HepG2 (cell line): ENCODE data around the gene PIP5K1C. TPM values are rescaled to one million over a fixed set of nuclear protein-coding genes. Genes with fewer than 3 reads are reported as not detected.

Experiments
- ATAC-seq: fragments of 200-7000 bp; cut with Tn5 transposase; 3 replicates; pipeline ENCODE4 v1.9.1; 2020; ENCODE audit warnings: mild to moderate bottlenecking, moderate library complexity
- BruUV-seq: library from RNA; stranded (reverse); fragments of 400-500 nt; replicated peaks from 2 replicates; lab custom pipeline; 2021; lab: Mats Ljungman, UMichigan
- CTCF ChIA-PET: fragments of 300-600 bp; formaldehyde crosslinking; extraction: SDS; loops from one replicate; lab custom pipeline; 2021; ENCODE audit warnings: low total read pairs, inconsistent platforms, low intra/inter-chr PET ratio; lab: Yijun Ruan, JAX
- POLR2A ChIA-PET: fragments of 350-600 bp; sonication (Branson Sonifier 250); formaldehyde crosslinking; loops from one replicate; lab custom pipeline; 2020; ENCODE audit warnings: antibody characterized with exemption, inconsistent platforms; lab: Yijun Ruan, JAX
- DNase-seq: peaks from one replicate; pipeline ENCODE4 v3.0.0-alpha.2; 2015; ENCODE audit warnings: low spot score
- FAIRE-seq: peaks from 3 replicates; lab custom pipeline; 2011; peaks lifted over from hg19 to GRCh38; lab: Jason Lieb, UNC
- H2AFZ ChIP-seq: one replicate; pipeline ENCODE4 v1.6.1; 2011; ENCODE audit warnings: low read length, inconsistent platforms
- H3K27ac ChIP-seq: fragments of 300-600 bp; 3 replicates; pipeline ENCODE4 v1.8.0; 2011; ENCODE audit warnings: mixed run types, mild to moderate bottlenecking, mixed read lengths, low read length, inconsistent platforms; ENCODE audit not compliant: insufficient read depth; ENCODE audit errors: extremely low read length
- H3K27me3 ChIP-seq, 2 experiments: fragments of 200-600 bp in 1 of 2; 2 replicates in 1 of 2; 3 replicates in 1 of 2; pipeline versions ENCODE4 v1.6.0 to v1.8.0; 2011; ENCODE audit warnings: low read length in 2 of 2, mild to moderate bottlenecking in 2 of 2, moderate library complexity in 2 of 2, inconsistent platforms in 1 of 2; ENCODE audit not compliant: insufficient read depth in 2 of 2, control insufficient read depth in 1 of 2
- H3K36me3 ChIP-seq, 2 experiments: fragments of 200-600 bp in 1 of 2; replicated peaks in 1 of 2; 2 replicates in 1 of 2; 3 replicates in 1 of 2; pipeline versions ENCODE4 v1.5.1 to v1.8.0; 2011; ENCODE audit warnings: low read length in 2 of 2, inconsistent platforms in 1 of 2; ENCODE audit not compliant: insufficient read depth in 2 of 2, control insufficient read depth in 1 of 2
- H3K4me1 ChIP-seq: 2 replicates; pipeline ENCODE4 v1.5.1; 2012; ENCODE audit warnings: low read length, inconsistent platforms; ENCODE audit not compliant: insufficient read depth
- H3K4me2 ChIP-seq: 2 replicates; pipeline ENCODE4 v1.6.0; 2011; ENCODE audit warnings: low read depth, low read length, inconsistent platforms
- H3K4me3 ChIP-seq, 3 experiments: fragments of 200-600 bp in 1 of 3; sonication (generic), shearing (Covaris generic) in 1 of 3; replicated peaks in 1 of 3; 2 replicates each; pipeline ENCODE4 v1.5.1; 2011 to 2016; ENCODE audit warnings: low read length in 3 of 3, inconsistent platforms in 2 of 3, low read depth in 2 of 3, mild to moderate bottlenecking in 2 of 3, control low read depth in 1 of 3, mixed read lengths in 1 of 3; ENCODE audit not compliant: insufficient read depth in 1 of 3
- H3K79me2 ChIP-seq: one replicate; pipeline ENCODE4 v1.6.1; 2011; ENCODE audit warnings: low read length, inconsistent platforms; ENCODE audit not compliant: insufficient read depth
- H3K9ac ChIP-seq: 2 replicates; pipeline ENCODE4 v1.6.0; 2011; ENCODE audit warnings: mild to moderate bottlenecking, low read depth, low read length, inconsistent platforms; ENCODE audit not compliant: insufficient read depth
- H3K9me3 ChIP-seq: 2 replicates; pipeline ENCODE4 v1.5.1; 2012; ENCODE audit warnings: mild to moderate bottlenecking, low read length
- H4K20me1 ChIP-seq: 2 replicates; pipeline ENCODE4 v1.6.0; 2011; ENCODE audit warnings: inconsistent platforms, mild to moderate bottlenecking, low read length, moderate library complexity; ENCODE audit not compliant: insufficient read depth
- ADNP ChIP-seq: sonication (generic); formaldehyde crosslinking; IDR thresholded peaks from 2 replicates; pipeline ENCODE4 v1.4.0; 2020; ENCODE audit warnings: missing genetic modification reagents
- CHD4 ChIP-seq: fragments of 200-600 bp; sonication (generic); IDR thresholded peaks from 2 replicates; pipeline ENCODE4 v1.7.0; 2017; ENCODE audit warnings: mild to moderate bottlenecking, low read length, borderline replicate concordance
- HIVEP1 ChIP-seq: sonication (generic); formaldehyde crosslinking; IDR thresholded peaks from 2 replicates; pipeline ENCODE4 v1.4.0; 2020; ENCODE audit warnings: mild to moderate bottlenecking, missing genetic modification reagents
- KDM1A ChIP-seq: IDR thresholded peaks from 2 replicates; pipeline ENCODE4 v1.6.1; 2016; ENCODE audit warnings: missing compliant biosample characterization
- MEF2D ChIP-seq: sonication (generic); formaldehyde crosslinking; IDR thresholded peaks from 2 replicates; pipeline ENCODE4 v1.5.1; 2020; ENCODE audit warnings: mild to moderate bottlenecking, missing genetic modification reagents
- NR2F1 ChIP-seq, 2 experiments: fragments of 450-650 bp in 1 of 2; formaldehyde crosslinking in 1 of 2; IDR thresholded peaks; 2 replicates each; pipeline versions ENCODE4 v1.5.0 to v1.6.1; 2016 to 2020; ENCODE audit warnings: mild to moderate bottlenecking in 1 of 2, missing compliant biosample characterization in 1 of 2, missing genetic modification reagents in 1 of 2, moderate library complexity in 1 of 2
- RCOR2 ChIP-seq: IDR thresholded peaks from 2 replicates; pipeline ENCODE4 v1.6.1; 2016; ENCODE audit warnings: missing biosample characterization, missing genetic modification reagents
- RFX5 ChIP-seq: IDR thresholded peaks from 2 replicates; pipeline ENCODE4 v1.6.1; 2011; ENCODE audit warnings: low read depth, low read length, improper control_type of control experiment
- ZMYM2 ChIP-seq: sonication (generic); formaldehyde crosslinking; IDR thresholded peaks from 2 replicates; pipeline ENCODE4 v1.8.0; 2022; ENCODE audit warnings: mild to moderate bottlenecking, missing genetic modification reagents
- ZMYM3 ChIP-seq: sonication (generic); formaldehyde crosslinking; IDR thresholded peaks from 2 replicates; pipeline ENCODE4 v1.5.1; 2020; ENCODE audit warnings: mild to moderate bottlenecking, missing genetic modification reagents
- ZNF251 ChIP-seq: sonication (generic); formaldehyde crosslinking; IDR thresholded peaks from 2 replicates; pipeline ENCODE4 v1.9.0; 2021; ENCODE audit warnings: mild to moderate bottlenecking, missing genetic modification reagents
- ZNF629 ChIP-seq: sonication (generic); formaldehyde crosslinking; conservative IDR thresholded peaks from 2 replicates; pipeline ENCODE4 v1.5.0; 2020; ENCODE audit warnings: missing genetic modification reagents
- ZNF83 ChIP-seq: sonication (generic); formaldehyde crosslinking; IDR thresholded peaks from 2 replicates; pipeline ENCODE4 v1.4.0; 2020; ENCODE audit warnings: missing genetic modification reagents, mild to moderate bottlenecking, borderline replicate concordance
- WGBS: methylation state at CpG from one replicate; pipeline ENCODE4 v1.1.6; 2017; ENCODE audit warnings: low lambda C conversion rate; 5-methylcytosine and 5-hydroxymethylcytosine counted together
- in situ Hi-C: cut with HindIII; loops from 2 replicates; pipeline ENCODE4 v1.10.0; 2017; ENCODE audit warnings: low pct_unique_long_range_greater_than_20kb; ENCODE audit not compliant: extremely low pct_ligation_motif_present
- intact Hi-C: fragments of 100-400 bp; cut with micrococcal nuclease; formaldehyde crosslinking; loops from one replicate; pipeline ENCODE4 v1.10.0; 2022; ENCODE audit not compliant: unreplicated experiment
- polyA plus RNA-seq, 8 experiments: library from polyadenylated mRNA; depleted of rRNA in 3 of 8; stranded (reverse) in 7 of 8; unstranded in 1 of 8; fragments of >200 nt; fragmentation: Illumina TruSeq in 4 of 8; extraction: Trizol in 4 of 8; gene quantifications; 2 replicates each; pipeline versions ENCODE4 v1.2.1 to v1.2.3, GENCODE V29; 2011 to 2016; ENCODE audit warnings: low read depth in 4 of 8, missing spikeins in 1 of 8, mixed read lengths in 1 of 8; ENCODE audit not compliant: insufficient read depth in 1 of 8
- total RNA-seq, 5 experiments: library from RNA; depleted of rRNA; stranded (reverse); fragments of >200 nt; fragmentation: Illumina TruSeq; extraction: Trizol; gene quantifications; 2 replicates each; pipeline ENCODE4 v1.2.3, GENCODE V29; 2016; ENCODE audit warnings: low read depth in 1 of 5
- TF ChIP-seq, protein P1 (sequence below): sonication (generic); formaldehyde crosslinking; IDR thresholded peaks from 2 replicates; pipeline ENCODE4 v1.4.0; 2020; ENCODE audit warnings: missing genetic modification reagents, mild to moderate bottlenecking, borderline replicate concordance

The PIP5K1C gene
- total and polyA plus RNA-seq, 2 of the 13 experiments (the other 11 are each of a cell fraction or from before 2014, with no cell fraction given) = 3.6 to 4.3 TPM

DNA sequence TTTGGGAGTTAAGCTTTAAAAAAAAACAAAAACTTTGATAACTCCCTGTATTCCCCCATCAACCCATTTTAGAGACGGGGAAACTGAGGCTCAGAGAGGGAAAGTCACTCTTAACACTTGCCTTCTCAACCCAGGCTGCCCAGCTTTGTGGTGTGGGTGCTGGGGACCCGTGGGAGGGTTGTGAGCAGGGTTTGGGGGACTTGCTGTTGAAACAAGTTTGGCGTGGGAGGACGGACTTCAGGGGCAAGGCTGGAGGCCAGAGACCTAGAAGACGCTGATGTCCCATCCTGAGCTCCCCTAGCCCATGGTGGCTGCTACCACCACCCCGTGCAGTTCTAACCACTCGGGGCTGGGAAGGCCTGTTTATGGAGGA is 72.9 kb downstream of the PIP5K1C start:
- peaks cover 8% of the 10 kb centered on the region; the same call in 1 of the 2 replicates for H4K20me1 ChIP-seq
- no peak for FAIRE-seq
- BruUV-seq = no TSS peak
- H3K36me3 ChIP-seq = peaks cover 3 to 8% of the 10 kb centered on the region in 2 experiments; a peak in 2 of 5 replicates
- H3K4me1 ChIP-seq = peaks cover 18% of the 10 kb centered on the region
- H3K79me2 ChIP-seq = peaks cover 20% of the 10 kb centered on the region
- DNase-seq = no peak
- H3K27me3 ChIP-seq = no peaks in the 10 kb centered on the region; a peak in 1 of 5 replicates
- no peak overlapping the region for H2AFZ ChIP-seq
- intact Hi-C loops (loop anchor here (5.0 kb wide), 1 partner anchor 715 kb away; the partner anchor contains the start of gene MPND), in situ Hi-C loops (no loop called here)
- H3K4me2 ChIP-seq = peak overlapping the region; percentile 90
- ChIA-PET POLR2A (interaction anchor here (1.0 kb wide), 2 partner anchors 19 to 135 kb away, joined by 3 to 6 read pairs; partner anchors contain the start of gene MRPL54), CTCF (no interaction called here)
- peak overlapping the region; percentile 90; the same call in 1 of the 2 replicates for H3K9ac ChIP-seq
- no peak for ATAC-seq
- WGBS = 62% methylated on average over 7 of the region's 7 CpGs
- no peak for TF ChIP-seq RFX5
- TF ChIP-seq, protein P1, sequence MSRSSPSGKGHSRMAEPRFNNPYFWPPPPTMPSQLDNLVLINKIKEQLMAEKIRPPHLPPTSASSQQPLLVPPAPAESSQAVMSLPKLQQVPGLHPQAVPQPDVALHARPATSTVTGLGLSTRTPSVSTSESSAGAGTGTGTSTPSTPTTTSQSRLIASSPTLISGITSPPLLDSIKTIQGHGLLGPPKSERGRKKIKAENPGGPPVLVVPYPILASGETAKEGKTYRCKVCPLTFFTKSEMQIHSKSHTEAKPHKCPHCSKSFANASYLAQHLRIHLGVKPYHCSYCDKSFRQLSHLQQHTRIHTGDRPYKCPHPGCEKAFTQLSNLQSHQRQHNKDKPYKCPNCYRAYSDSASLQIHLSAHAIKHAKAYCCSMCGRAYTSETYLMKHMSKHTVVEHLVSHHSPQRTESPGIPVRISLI (CRISPR knock-in tag) = no peak
- TF ChIP-seq MEF2D (CRISPR knock-in tag) = peak; percentile 4; the same call in 1 of the 2 replicates
- TF ChIP-seq RCOR2 = peak; percentile 66; the same call in 1 of the 2 replicates
- 0 out of 2 replicates have a peak, but pooled peaks have one; percentile 49 for TF ChIP-seq ZMYM2 (CRISPR knock-in tag)
- TF ChIP-seq NR2F1 (CRISPR knock-in tag; IDR thresholded peaks at IDR 0.05) = peak in 1 of 2 experiments; percentile 22; a peak in 1 of 4 replicates
- TF ChIP-seq ZNF251 (CRISPR knock-in tag) = no peak
- 0 out of 2 replicates have a peak, but pooled peaks have one; percentile 12 for TF ChIP-seq ZNF83 (CRISPR knock-in tag)
- peak; percentile 92 for TF ChIP-seq KDM1A
- peak; percentile 100 for TF ChIP-seq CHD4
- peak; percentile 85 for TF ChIP-seq ADNP (CRISPR knock-in tag)
- TF ChIP-seq ZNF629 (CRISPR knock-in tag) = peak; percentile 99
- no peak for TF ChIP-seq HIVEP1 (CRISPR knock-in tag)
- peak; percentile 99 for TF ChIP-seq ZMYM3 (CRISPR knock-in tag)
- H3K9me3 ChIP-seq = no peaks in the 10 kb centered on the region
- peak overlapping the region in 1 of 3 experiments; percentile 17; a peak in 1 of 6 replicates for H3K4me3 ChIP-seq
- no peak overlapping the region for H3K27ac ChIP-seq
